ENCODE data around the gene CFAP70. TPM values are rescaled to one million over a fixed set of nuclear protein-coding genes. Genes with fewer than 3 reads are reported as not detected.

CFAP70 gene
- total RNA-seq, 1 experiment from 2014 or later: 0.31 TPM

DNA sequence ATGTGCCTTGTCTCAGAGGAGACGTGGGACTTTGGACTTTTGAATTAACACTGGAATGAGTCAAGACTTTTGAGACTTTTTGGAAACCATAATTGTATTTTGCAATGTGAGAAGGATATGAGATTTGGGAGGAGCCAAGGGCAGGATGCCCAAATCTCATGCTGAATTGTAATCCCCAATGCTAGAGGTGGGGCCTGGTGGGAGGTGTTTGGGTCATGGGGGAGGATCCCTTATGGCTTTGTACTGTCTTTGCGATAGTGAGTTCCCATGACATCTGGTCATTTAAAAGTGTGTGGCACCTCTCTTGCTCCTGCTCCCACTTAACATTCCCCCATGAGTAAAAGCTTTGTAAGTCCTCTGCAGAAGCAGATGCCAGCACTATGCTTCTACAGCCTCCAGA lies 150.8 kb downstream of the CFAP70 start:
- ATAC-seq: no peak
- H3K27ac Mint-ChIP-seq: no peak overlapping the region
- no peak for TF ChIP-seq JAZF1 (CRISPR knock-in tag; IDR thresholded peaks at IDR 0.05)
- TF ChIP-seq NFE2L1 (CRISPR knock-in tag; IDR thresholded peaks at IDR 0.05): no peak
- no peak for TF ChIP-seq ATF1 (CRISPR knock-in tag; IDR thresholded peaks at IDR 0.05)
- no peak for TF ChIP-seq JUN (CRISPR knock-in tag; IDR thresholded peaks at IDR 0.05)
- no peaks in the 10 kb centered on the region; the same call in none of the 2 replicates for H3K27me3 Mint-ChIP-seq (ENCODE audit: low read depth)
- peaks cover 40% of the 10 kb centered on the region for H3K36me3 Mint-ChIP-seq
- ChIA-PET POLR2A (no interaction called here), CTCF (no interaction called here)
- H3K4me1 Mint-ChIP-seq: no peaks in the 10 kb centered on the region
- peaks cover 33% of the 10 kb centered on the region for H3K9me3 Mint-ChIP-seq
- no peak overlapping the region for H3K4me3 Mint-ChIP-seq
- no peak for DNase-seq (ENCODE audit: low spot score)

DNA sequence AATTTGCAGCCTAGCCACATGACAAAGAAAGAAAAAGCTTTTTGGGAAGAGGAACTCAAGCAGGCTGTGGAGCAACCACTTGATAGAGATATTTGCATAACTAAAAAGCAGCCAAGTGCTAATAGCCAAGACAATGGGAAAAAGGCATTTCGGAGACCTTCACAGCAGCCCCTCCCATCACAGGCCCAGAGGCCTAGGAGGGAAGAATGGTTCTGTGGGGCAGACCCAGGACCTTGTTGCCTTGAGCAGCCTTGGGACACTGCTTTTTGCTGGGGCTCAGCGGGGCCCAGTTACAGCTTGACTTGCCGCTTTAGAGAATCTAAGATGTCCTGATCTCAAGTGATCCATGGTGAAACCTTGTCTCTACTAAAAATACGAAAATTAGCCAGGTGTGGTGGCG lies 152.3 kb downstream of the CFAP70 start:
- no peak overlapping the region for H3K4me3 Mint-ChIP-seq
- no peaks in the 10 kb centered on the region for H3K4me1 Mint-ChIP-seq
- H3K36me3 Mint-ChIP-seq: peaks cover 41% of the 10 kb centered on the region
- ATAC-seq: no peak
- POLR2A ChIA-PET: no interaction called here
- peaks cover 33% of the 10 kb centered on the region for H3K9me3 Mint-ChIP-seq
- no peaks in the 10 kb centered on the region; the same call in none of the 2 replicates for H3K27me3 Mint-ChIP-seq (ENCODE audit: low read depth)
- DNase-seq (ENCODE audit: low spot score): no peak
- no peak overlapping the region for H3K27ac Mint-ChIP-seq
- CTCF ChIA-PET: no interaction called here
- TF ChIP-seq, protein P1, sequence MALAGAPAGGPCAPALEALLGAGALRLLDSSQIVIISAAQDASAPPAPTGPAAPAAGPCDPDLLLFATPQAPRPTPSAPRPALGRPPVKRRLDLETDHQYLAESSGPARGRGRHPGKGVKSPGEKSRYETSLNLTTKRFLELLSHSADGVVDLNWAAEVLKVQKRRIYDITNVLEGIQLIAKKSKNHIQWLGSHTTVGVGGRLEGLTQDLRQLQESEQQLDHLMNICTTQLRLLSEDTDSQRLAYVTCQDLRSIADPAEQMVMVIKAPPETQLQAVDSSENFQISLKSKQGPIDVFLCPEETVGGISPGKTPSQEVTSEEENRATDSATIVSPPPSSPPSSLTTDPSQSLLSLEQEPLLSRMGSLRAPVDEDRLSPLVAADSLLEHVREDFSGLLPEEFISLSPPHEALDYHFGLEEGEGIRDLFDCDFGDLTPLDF (CRISPR knock-in tag; IDR thresholded peaks at IDR 0.05): no peak
- TF ChIP-seq, protein P2, sequence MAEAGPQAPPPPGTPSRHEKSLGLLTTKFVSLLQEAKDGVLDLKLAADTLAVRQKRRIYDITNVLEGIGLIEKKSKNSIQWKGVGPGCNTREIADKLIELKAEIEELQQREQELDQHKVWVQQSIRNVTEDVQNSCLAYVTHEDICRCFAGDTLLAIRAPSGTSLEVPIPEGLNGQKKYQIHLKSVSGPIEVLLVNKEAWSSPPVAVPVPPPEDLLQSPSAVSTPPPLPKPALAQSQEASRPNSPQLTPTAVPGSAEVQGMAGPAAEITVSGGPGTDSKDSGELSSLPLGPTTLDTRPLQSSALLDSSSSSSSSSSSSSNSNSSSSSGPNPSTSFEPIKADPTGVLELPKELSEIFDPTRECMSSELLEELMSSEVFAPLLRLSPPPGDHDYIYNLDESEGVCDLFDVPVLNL (CRISPR knock-in tag; IDR thresholded peaks at IDR 0.05; ENCODE audit: borderline replicate concordance, low read depth): no peak
- TF ChIP-seq GTF2I (CRISPR knock-in tag; conservative IDR thresholded peaks at IDR 0.05) (no peak), NFYB (CRISPR knock-in tag; conservative IDR thresholded peaks at IDR 0.05; ENCODE audit: low read depth) (no peak), IRF2 (CRISPR knock-in tag; IDR thresholded peaks at IDR 0.05; ENCODE audit: borderline replicate concordance, low read depth) (no peak), RORB (CRISPR knock-in tag; IDR thresholded peaks at IDR 0.05) (no peak), OVOL2 (CRISPR knock-in tag; IDR thresholded peaks at IDR 0.05; ENCODE audit: borderline replicate concordance) (no peak), SMAD3 (CRISPR knock-in tag; IDR thresholded peaks at IDR 0.05; ENCODE audit: borderline replicate concordance) (no peak), CBFB (CRISPR knock-in tag; IDR thresholded peaks at IDR 0.05; ENCODE audit: low read depth) (no peak), JUN (CRISPR knock-in tag; IDR thresholded peaks at IDR 0.05) (no peak), SMAD4 (CRISPR knock-in tag; IDR thresholded peaks at IDR 0.05) (no peak)
- TF ChIP-seq, protein P3, sequence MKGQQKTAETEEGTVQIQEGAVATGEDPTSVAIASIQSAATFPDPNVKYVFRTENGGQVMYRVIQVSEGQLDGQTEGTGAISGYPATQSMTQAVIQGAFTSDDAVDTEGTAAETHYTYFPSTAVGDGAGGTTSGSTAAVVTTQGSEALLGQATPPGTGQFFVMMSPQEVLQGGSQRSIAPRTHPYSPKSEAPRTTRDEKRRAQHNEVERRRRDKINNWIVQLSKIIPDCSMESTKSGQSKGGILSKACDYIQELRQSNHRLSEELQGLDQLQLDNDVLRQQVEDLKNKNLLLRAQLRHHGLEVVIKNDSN (CRISPR knock-in tag; IDR thresholded peaks at IDR 0.05): no peak
- TF ChIP-seq, protein P4, sequence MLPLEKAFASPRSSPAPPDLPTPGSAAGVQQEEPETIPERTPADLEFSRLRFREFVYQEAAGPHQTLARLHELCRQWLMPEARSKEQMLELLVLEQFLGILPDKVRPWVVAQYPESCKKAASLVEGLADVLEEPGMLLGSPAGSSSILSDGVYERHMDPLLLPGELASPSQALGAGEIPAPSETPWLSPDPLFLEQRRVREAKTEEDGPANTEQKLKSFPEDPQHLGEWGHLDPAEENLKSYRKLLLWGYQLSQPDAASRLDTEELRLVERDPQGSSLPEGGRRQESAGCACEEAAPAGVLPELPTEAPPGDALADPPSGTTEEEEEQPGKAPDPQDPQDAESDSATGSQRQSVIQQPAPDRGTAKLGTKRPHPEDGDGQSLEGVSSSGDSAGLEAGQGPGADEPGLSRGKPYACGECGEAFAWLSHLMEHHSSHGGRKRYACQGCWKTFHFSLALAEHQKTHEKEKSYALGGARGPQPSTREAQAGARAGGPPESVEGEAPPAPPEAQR (CRISPR knock-in tag; IDR thresholded peaks at IDR 0.05): no peak
- TF ChIP-seq, protein P5, sequence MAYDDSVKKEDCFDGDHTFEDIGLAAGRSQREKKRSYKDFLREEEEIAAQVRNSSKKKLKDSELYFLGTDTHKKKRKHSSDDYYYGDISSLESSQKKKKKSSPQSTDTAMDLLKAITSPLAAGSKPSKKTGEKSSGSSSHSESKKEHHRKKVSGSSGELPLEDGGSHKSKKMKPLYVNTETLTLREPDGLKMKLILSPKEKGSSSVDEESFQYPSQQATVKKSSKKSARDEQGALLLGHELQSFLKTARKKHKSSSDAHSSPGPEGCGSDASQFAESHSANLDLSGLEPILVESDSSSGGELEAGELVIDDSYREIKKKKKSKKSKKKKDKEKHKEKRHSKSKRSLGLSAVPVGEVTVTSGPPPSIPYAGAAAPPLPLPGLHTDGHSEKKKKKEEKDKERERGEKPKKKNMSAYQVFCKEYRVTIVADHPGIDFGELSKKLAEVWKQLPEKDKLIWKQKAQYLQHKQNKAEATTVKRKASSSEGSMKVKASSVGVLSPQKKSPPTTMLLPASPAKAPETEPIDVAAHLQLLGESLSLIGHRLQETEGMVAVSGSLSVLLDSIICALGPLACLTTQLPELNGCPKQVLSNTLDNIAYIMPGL (CRISPR knock-in tag; IDR thresholded peaks at IDR 0.05): no peak
- TF ChIP-seq, protein P6, sequence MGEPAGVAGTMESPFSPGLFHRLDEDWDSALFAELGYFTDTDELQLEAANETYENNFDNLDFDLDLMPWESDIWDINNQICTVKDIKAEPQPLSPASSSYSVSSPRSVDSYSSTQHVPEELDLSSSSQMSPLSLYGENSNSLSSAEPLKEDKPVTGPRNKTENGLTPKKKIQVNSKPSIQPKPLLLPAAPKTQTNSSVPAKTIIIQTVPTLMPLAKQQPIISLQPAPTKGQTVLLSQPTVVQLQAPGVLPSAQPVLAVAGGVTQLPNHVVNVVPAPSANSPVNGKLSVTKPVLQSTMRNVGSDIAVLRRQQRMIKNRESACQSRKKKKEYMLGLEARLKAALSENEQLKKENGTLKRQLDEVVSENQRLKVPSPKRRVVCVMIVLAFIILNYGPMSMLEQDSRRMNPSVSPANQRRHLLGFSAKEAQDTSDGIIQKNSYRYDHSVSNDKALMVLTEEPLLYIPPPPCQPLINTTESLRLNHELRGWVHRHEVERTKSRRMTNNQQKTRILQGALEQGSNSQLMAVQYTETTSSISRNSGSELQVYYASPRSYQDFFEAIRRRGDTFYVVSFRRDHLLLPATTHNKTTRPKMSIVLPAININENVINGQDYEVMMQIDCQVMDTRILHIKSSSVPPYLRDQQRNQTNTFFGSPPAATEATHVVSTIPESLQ (CRISPR knock-in tag; IDR thresholded peaks at IDR 0.05): no peak

Data from WTC11 (cell line).